ENCODE data around the gene POLDIP2.

Gene POLDIP2

GRCh38 chr17:28345419-28346198, 11.7 kb downstream of the POLDIP2 start:
- no peak for DNase-seq (ENCODE audit: extremely low read depth, low read depth)
- H3K4me3 ChIP-seq (replicated peaks; ENCODE audit: low read depth, low read length) = no peak overlapping the region
- TF ChIP-seq CTCF (IDR thresholded peaks at IDR 0.05; ENCODE audit: low read depth, low read length, missing control alignments) = no peak

DNA sequence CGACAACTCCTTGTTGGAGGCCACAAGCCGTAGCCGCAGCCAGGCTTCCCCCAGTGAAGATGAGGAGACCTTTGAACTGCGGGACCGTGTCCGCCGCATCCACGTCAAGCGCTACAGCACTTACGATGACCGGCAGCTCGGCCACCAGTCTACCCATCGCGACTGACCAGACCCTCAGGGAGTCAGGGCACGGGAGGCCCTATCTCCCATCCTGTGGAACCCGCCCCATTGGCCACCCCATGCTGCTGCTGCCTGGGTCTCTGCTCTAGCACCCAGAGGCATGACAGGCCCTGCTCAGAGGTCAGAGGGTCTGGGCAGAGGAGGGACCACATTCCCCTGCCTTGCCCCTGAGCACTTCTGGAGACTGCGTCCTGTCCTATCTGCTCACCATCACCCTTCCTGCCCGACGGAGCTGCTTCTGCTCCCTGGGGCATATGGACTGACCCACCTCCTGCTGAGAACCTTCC, 12.9 kb downstream of the POLDIP2 start:
- no peak overlapping the region for H3K4me3 ChIP-seq (replicated peaks; ENCODE audit: low read depth, low read length)
- TF ChIP-seq CTCF (IDR thresholded peaks at IDR 0.05; ENCODE audit: low read depth, low read length, missing control alignments) = no peak
- DNase-seq (ENCODE audit: extremely low read depth, low read depth) = no peak

- no peak overlapping the region for H3K4me3 ChIP-seq (replicated peaks; ENCODE audit: low read depth, low read length)
- no peak for TF ChIP-seq CTCF (IDR thresholded peaks at IDR 0.05; ENCODE audit: low read depth, low read length, missing control alignments)
- DNase-seq (ENCODE audit: extremely low read depth, low read depth) = no peak
These were observed 13.3 kb downstream of the POLDIP2 start for GRCh38 chr17:28344011-28344410.

- no peak for TF ChIP-seq CTCF (IDR thresholded peaks at IDR 0.05; ENCODE audit: low read depth, low read length, missing control alignments)
- DNase-seq (ENCODE audit: extremely low read depth, low read depth) = no peak
- H3K4me3 ChIP-seq (replicated peaks; ENCODE audit: low read depth, low read length) = no peak overlapping the region
These were observed 13.8 kb downstream of the POLDIP2 start for GRCh38 chr17:28343491-28343932.

DNA sequence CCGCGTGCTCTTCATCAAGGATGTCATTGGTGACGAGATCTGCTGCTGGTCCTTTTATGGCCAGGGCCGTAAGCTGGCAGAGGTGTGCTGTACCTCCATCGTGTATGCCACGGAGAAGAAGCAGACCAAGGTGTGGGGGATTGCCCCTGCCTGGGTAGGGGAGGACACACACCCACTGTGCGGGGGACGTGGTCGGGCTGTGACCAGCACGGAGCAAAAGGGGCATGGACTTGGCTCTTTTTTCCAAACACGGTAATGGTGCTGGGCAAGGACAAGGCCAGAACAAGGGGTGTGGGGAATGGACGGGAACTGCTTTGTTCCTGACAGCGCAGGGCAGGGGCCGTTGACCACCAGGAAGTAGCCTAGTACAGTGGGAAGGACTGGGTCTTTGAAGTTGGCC, 15.0 kb downstream of the POLDIP2 start:
- DNase-seq (ENCODE audit: extremely low read depth, low read depth) = no peak
- no peak for TF ChIP-seq CTCF (IDR thresholded peaks at IDR 0.05; ENCODE audit: low read depth, low read length, missing control alignments)
- no peak overlapping the region for H3K4me3 ChIP-seq (replicated peaks; ENCODE audit: low read depth, low read length)

- H3K4me3 ChIP-seq (replicated peaks; ENCODE audit: low read depth, low read length) = no peak overlapping the region
- no peak for DNase-seq (ENCODE audit: extremely low read depth, low read depth)
- no peak for TF ChIP-seq CTCF (IDR thresholded peaks at IDR 0.05; ENCODE audit: low read depth, low read length, missing control alignments)
These were observed 15.8 kb downstream of the POLDIP2 start for GRCh38 chr17:28341516-28341915.
